CMK (cell line): ENCODE data around the gene LIPG.

Experiments
- DNase-seq: peaks from one replicate; pipeline ENCODE4 v3.0.0-alpha.2; 2010; ENCODE audit warnings: low read depth

Gene LIPG

DNA sequence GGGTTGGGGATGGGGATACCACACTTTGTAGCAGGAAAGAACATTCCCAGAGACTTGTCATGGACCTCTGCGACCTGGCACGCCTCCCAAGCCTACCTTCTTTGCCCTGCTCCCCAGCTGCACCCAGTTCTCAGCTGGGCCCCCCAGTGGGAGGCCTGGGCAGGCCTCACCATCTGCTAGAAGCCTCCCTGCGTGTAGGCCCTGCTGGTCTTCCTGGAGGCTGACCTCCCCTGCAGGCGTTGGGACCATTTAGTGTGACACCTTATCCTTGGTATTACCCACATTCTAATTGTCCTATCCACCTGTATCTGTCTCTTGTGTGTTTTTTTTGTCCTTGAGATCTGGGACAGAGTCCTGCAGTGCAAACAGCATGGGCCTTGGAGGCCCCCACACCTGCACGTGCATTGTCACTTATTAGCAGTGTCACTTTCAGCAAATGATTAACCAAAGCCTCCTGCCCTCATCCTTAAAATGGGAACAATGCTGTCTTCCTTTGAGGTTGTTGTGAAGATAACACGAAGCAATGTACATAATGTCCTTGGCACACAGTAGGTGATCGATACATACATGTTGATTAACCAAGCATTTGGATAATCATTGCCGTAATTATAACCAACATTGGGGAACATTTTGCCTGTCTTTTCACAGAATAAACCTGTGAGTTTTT, 77.2 kb downstream of the LIPG start:
- DNase-seq, result no peak

GRCh38 chr18:49639643-49640391, 78.0 kb downstream of the LIPG start:
- no peak for DNase-seq

GRCh38 chr18:49640741-49641140, 78.9 kb downstream of the LIPG start:
- no peak for DNase-seq

- DNase-seq, result no peak
Measured at GRCh38 chr18:49645196-49645595, 83.3 kb downstream of the LIPG start.

DNA sequence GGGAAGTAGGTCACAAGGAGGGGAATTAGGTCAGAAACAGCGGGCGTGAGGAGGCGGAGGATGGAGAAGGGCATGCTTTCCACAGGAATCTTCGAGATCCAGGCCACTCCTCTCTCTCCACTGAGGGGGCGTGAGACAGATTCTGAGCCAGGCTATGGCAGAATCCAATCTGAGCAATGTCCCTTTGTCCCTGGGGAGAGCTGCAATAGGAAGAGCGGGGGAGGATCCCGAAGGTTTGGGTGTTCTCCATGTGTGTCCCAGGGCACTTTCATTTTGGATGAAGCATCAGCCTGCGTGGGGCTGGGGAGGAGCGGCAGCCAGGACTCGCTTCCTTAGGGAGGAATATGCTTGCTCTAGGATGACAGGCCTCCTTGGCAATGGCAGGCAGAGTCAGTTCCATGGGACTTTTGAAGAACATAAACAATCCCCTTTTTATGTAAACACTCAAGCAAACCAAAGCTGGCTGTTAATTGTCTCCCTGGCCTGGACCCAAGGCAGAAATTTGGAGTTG, 84.0 kb downstream of the LIPG start:
- no peak for DNase-seq

DNA sequence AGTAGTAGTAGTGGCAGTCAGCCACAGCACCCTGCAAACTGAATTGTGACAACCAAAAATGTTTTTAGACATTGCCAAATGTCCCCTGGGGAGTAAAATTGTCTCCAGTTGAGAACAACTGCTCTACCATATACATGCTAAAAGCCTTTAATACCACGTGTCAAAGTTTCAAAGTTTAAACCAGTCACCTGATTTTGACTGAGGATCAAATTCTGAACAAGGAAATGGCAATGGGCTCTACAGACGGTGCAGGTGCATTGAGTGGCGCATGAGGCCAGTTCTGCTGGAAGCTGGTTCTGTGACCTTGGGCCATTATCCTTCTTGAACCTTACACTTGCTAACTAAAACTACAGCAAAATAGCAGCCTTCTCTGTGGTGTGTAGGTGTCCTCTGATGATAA, 85.0 kb downstream of the LIPG start:
- no peak for DNase-seq

- no peak for DNase-seq
Measured at GRCh38 chr18:49647496-49648168, 85.8 kb downstream of the LIPG start.

DNA sequence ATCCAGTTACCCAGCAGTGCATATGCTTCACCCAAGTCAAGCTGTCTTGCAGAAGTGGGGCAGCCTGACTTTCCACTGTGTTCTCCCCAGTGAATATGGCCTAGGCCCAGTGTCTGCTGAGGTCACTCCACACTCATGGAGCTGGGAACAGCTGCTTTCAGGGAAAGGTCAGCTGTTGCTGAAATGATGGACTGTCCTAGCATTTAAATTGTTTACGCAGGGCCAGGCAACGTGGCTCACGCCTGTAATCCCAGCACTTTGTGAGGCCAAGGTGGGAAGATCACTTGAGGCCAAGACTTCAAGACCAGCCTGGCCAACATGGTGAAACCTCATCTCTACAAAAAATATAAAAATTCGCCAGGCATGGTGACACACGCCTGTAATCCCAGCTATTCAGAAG, 86.5 kb downstream of the LIPG start:
- DNase-seq, result no peak
